ENCODE results near the gene SMAD5. TPM values are rescaled to one million over a fixed set of nuclear protein-coding genes. Genes with fewer than 3 reads are reported as not detected.

SMAD5 gene
- total RNA-seq, 2 donors from 2014 or later, result 21.1 to 21.7 TPM

GRCh38 chr5:136191304-136192014 lies 58.8 kb downstream of the SMAD5 start:
- Mint-ChIP-seq H3K27me3 (peaks cover 47% of the 10 kb centered on the region), H3K36me3 (ENCODE audit: low read depth) (no peaks in the 10 kb centered on the region), H3K4me3 (no peak overlapping the region), H3K27ac (no peak overlapping the region), H3K9me3 (no peaks in the 10 kb centered on the region), H3K4me1 (no peaks in the 10 kb centered on the region)
- ATAC-seq (replicated peaks), result no peak

GRCh38 chr5:136192015-136192525 lies 59.4 kb downstream of the SMAD5 start:
- H3K36me3 Mint-ChIP-seq (ENCODE audit: low read depth), result no peaks in the 10 kb centered on the region
- no peak overlapping the region for H3K27ac Mint-ChIP-seq
- H3K4me3 Mint-ChIP-seq, result no peak overlapping the region
- peaks cover 48% of the 10 kb centered on the region for H3K27me3 Mint-ChIP-seq
- ATAC-seq (replicated peaks), result no peak
- H3K4me1 Mint-ChIP-seq, result no peaks in the 10 kb centered on the region
- no peaks in the 10 kb centered on the region for H3K9me3 Mint-ChIP-seq

GRCh38 chr5:136192526-136193321 lies 60.1 kb downstream of the SMAD5 start, which contains the start of gene SMIM32:
Gene SMIM32, minus strand, starts transcription at chr5:136193162. Its CDS starts 638 bp downstream, at chr5:136192524.
- Mint-ChIP-seq H3K27ac (no peak within 1 kb of the TSS), H3K36me3 (ENCODE audit: low read depth) (no peaks in the 10 kb centered on the region), H3K27me3 (peaks cover 48% of the 10 kb centered on the region), H3K4me3 (no peak within 1 kb of the TSS), H3K4me1 (no peaks in the 10 kb centered on the region), H3K9me3 (no peaks in the 10 kb centered on the region)
- no peak for ATAC-seq (replicated peaks)

- no peaks in the 10 kb centered on the region for H3K4me1 Mint-ChIP-seq
- peaks cover 51% of the 10 kb centered on the region for H3K27me3 Mint-ChIP-seq
- no peak for ATAC-seq (replicated peaks)
- no peaks in the 10 kb centered on the region for H3K9me3 Mint-ChIP-seq
- no peak overlapping the region for H3K27ac Mint-ChIP-seq
- H3K4me3 Mint-ChIP-seq, result no peak overlapping the region
- no peaks in the 10 kb centered on the region for H3K36me3 Mint-ChIP-seq (ENCODE audit: low read depth)
These were observed 60.8 kb downstream of the SMAD5 start for GRCh38 chr5:136193322-136193935.

- H3K9me3 Mint-ChIP-seq, result no peaks in the 10 kb centered on the region
- no peaks in the 10 kb centered on the region for H3K4me1 Mint-ChIP-seq
- peaks cover 46% of the 10 kb centered on the region for H3K27me3 Mint-ChIP-seq
- H3K27ac Mint-ChIP-seq, result no peak overlapping the region
- H3K4me3 Mint-ChIP-seq, result no peak overlapping the region
- no peak for ATAC-seq (replicated peaks)
- no peaks in the 10 kb centered on the region for H3K36me3 Mint-ChIP-seq (ENCODE audit: low read depth)
These were observed 61.9 kb downstream of the SMAD5 start for GRCh38 chr5:136194576-136194975.

GRCh38 chr5:136195971-136196820 lies 63.6 kb downstream of the SMAD5 start:
- H3K27ac Mint-ChIP-seq, result no peak overlapping the region
- H3K9me3 Mint-ChIP-seq, result no peaks in the 10 kb centered on the region
- H3K4me1 Mint-ChIP-seq, result no peaks in the 10 kb centered on the region
- H3K27me3 Mint-ChIP-seq, result peaks cover 41% of the 10 kb centered on the region
- ATAC-seq (replicated peaks), result no peak
- no peak overlapping the region for H3K4me3 Mint-ChIP-seq
- H3K36me3 Mint-ChIP-seq (ENCODE audit: low read depth), result no peaks in the 10 kb centered on the region

- Mint-ChIP-seq H3K27ac (no peak overlapping the region), H3K9me3 (no peaks in the 10 kb centered on the region), H3K4me3 (no peak overlapping the region), H3K36me3 (ENCODE audit: low read depth) (no peaks in the 10 kb centered on the region), H3K4me1 (no peaks in the 10 kb centered on the region), H3K27me3 (peaks cover 42% of the 10 kb centered on the region)
- ATAC-seq (replicated peaks), result no peak
These were observed 65.0 kb downstream of the SMAD5 start for GRCh38 chr5:136197462-136198142.

- Mint-ChIP-seq H3K27me3 (peaks cover 39% of the 10 kb centered on the region), H3K4me3 (no peak overlapping the region), H3K9me3 (no peaks in the 10 kb centered on the region), H3K36me3 (ENCODE audit: low read depth) (no peaks in the 10 kb centered on the region), H3K27ac (no peak overlapping the region), H3K4me1 (no peaks in the 10 kb centered on the region)
- no peak for ATAC-seq (replicated peaks)
These were observed 65.8 kb downstream of the SMAD5 start for GRCh38 chr5:136198453-136198852.

- peaks cover 38% of the 10 kb centered on the region for H3K27me3 Mint-ChIP-seq
- ATAC-seq (replicated peaks), result no peak
- no peaks in the 10 kb centered on the region for H3K36me3 Mint-ChIP-seq (ENCODE audit: low read depth)
- no peaks in the 10 kb centered on the region for H3K9me3 Mint-ChIP-seq
- no peak overlapping the region for H3K4me3 Mint-ChIP-seq
- no peak overlapping the region for H3K27ac Mint-ChIP-seq
- H3K4me1 Mint-ChIP-seq, result no peaks in the 10 kb centered on the region
These were observed 66.8 kb downstream of the SMAD5 start for GRCh38 chr5:136199408-136199807.

GRCh38 chr5:136200130-136200529 lies 67.5 kb downstream of the SMAD5 start:
- no peaks in the 10 kb centered on the region for H3K36me3 Mint-ChIP-seq (ENCODE audit: low read depth)
- no peak for ATAC-seq (replicated peaks)
- H3K9me3 Mint-ChIP-seq, result no peaks in the 10 kb centered on the region
- no peak overlapping the region for H3K4me3 Mint-ChIP-seq
- H3K4me1 Mint-ChIP-seq, result no peaks in the 10 kb centered on the region
- peaks cover 33% of the 10 kb centered on the region for H3K27me3 Mint-ChIP-seq
- H3K27ac Mint-ChIP-seq, result no peak overlapping the region

- ATAC-seq (replicated peaks), result no peak
- no peaks in the 10 kb centered on the region for H3K9me3 Mint-ChIP-seq
These were observed 68.1 kb downstream of the SMAD5 start for GRCh38 chr5:136200761-136201160.

GRCh38 chr5:136201870-136202269 lies 69.2 kb downstream of the SMAD5 start:
- Mint-ChIP-seq H3K9me3 (no peaks in the 10 kb centered on the region), H3K4me1 (no peaks in the 10 kb centered on the region), H3K4me3 (no peak overlapping the region), H3K27ac (no peak overlapping the region), H3K27me3 (peaks cover 21% of the 10 kb centered on the region), H3K36me3 (ENCODE audit: low read depth) (no peaks in the 10 kb centered on the region)
- no peak for ATAC-seq (replicated peaks)

More at GRCh38 chr5:136200761-136201160, 68.1 kb downstream of the SMAD5 start:
- Mint-ChIP-seq H3K4me3 (no peak overlapping the region), H3K4me1 (no peaks in the 10 kb centered on the region), H3K27ac (no peak overlapping the region), H3K27me3 (peaks cover 28% of the 10 kb centered on the region), H3K36me3 (ENCODE audit: low read depth) (no peaks in the 10 kb centered on the region)

GRCh38 chr5:136202469-136203205 lies 70.0 kb downstream of the SMAD5 start:
- peaks cover 21% of the 10 kb centered on the region for H3K27me3 Mint-ChIP-seq
- ATAC-seq (replicated peaks), result no peak
- no peaks in the 10 kb centered on the region for H3K4me1 Mint-ChIP-seq
- H3K9me3 Mint-ChIP-seq, result no peaks in the 10 kb centered on the region
- no peak overlapping the region for H3K27ac Mint-ChIP-seq
- H3K36me3 Mint-ChIP-seq (ENCODE audit: low read depth), result no peaks in the 10 kb centered on the region
- no peak overlapping the region for H3K4me3 Mint-ChIP-seq

Data from activated T-helper 17 cell treated with anti-CD3 and anti-CD28 coated beads, Interleukin-2, amount 50 U/mL, for 72 hours (primary cell).